K562 (cell line): ENCODE measurements around the gene TEP1. TPM values are rescaled to one million over a fixed set of nuclear protein-coding genes. Genes with fewer than 3 reads are reported as not detected.
A peak's percentile ranks its signal among the peaks of the same experiment; 100 is the strongest.

Experiments used
- CBFA2T3 ChIP-seq: fragments of 450-650 bp; IDR thresholded peaks from 2 replicates; pipeline ENCODE4 v1.6.1; 2017
- CHAMP1 ChIP-seq: fragments of 450-650 bp; IDR thresholded peaks from 2 replicates; pipeline ENCODE4 v1.6.1; 2016; ENCODE audit warnings: mild to moderate bottlenecking
- ETV5 ChIP-seq: sonication (generic); formaldehyde crosslinking; IDR thresholded peaks from 2 replicates; pipeline ENCODE4 v1.4.0; 2020; ENCODE audit warnings: low read depth, mild to moderate bottlenecking, missing genetic modification reagents
- HBP1 ChIP-seq: fragments of 450-650 bp; formaldehyde crosslinking; IDR thresholded peaks from 2 replicates; pipeline ENCODE4 v1.4.0; 2022; ENCODE audit warnings: missing genetic modification characterization
- KAT7 ChIP-seq: sonication (generic); formaldehyde crosslinking; IDR thresholded peaks from 2 replicates; pipeline ENCODE4 v1.8.0; 2022; ENCODE audit warnings: missing genetic modification reagents, mild to moderate bottlenecking, borderline replicate concordance
- LEF1 ChIP-seq: fragments of 450-650 bp; IDR thresholded peaks from 2 replicates; pipeline ENCODE4 v1.6.1; 2016; ENCODE audit warnings: mild to moderate bottlenecking
- MCM2 ChIP-seq: fragments of 450-650 bp; IDR thresholded peaks from 2 replicates; pipeline ENCODE4 v1.6.1; 2017; ENCODE audit warnings: low read depth, mild to moderate bottlenecking
- PCBP2 ChIP-seq: fragments of 200-400 bp; formaldehyde crosslinking; IDR thresholded peaks from 2 replicates; pipeline ENCODE4 v1.6.1; 2018; ENCODE audit warnings: low read length, low read depth, mild to moderate bottlenecking, moderate library complexity; ENCODE audit not compliant: poor library complexity, severe bottlenecking
- PKNOX1 ChIP-seq: fragments of 450-650 bp; IDR thresholded peaks from 2 replicates; pipeline ENCODE4 v1.6.1; 2016
- SIN3A ChIP-seq, 2 experiments: fragments of 150-350 bp in 1 of 2; IDR thresholded peaks; 2 replicates each; pipeline ENCODE4 v1.6.1; 2011 to 2016; ENCODE audit warnings: borderline replicate concordance in 2 of 2, low read depth in 2 of 2, low read length in 2 of 2, mild to moderate bottlenecking in 2 of 2, moderate library complexity in 2 of 2; ENCODE audit not compliant: control insufficient read depth in 1 of 2
- SMAD3 ChIP-seq: fragments of 450-650 bp; formaldehyde crosslinking; conservative IDR thresholded peaks from 2 replicates; pipeline ENCODE4 v1.4.0; 2020; ENCODE audit warnings: mild to moderate bottlenecking
- SMARCC2 ChIP-seq: fragments of 450-650 bp; IDR thresholded peaks from 2 replicates; pipeline ENCODE4 v1.6.1; 2017; ENCODE audit warnings: antibody characterized with exemption, moderate library complexity, mild to moderate bottlenecking, low read depth
- SRSF3 ChIP-seq: fragments of 200-400 bp; formaldehyde crosslinking; IDR thresholded peaks from 2 replicates; pipeline ENCODE4 v1.6.1; 2016; ENCODE audit warnings: mild to moderate bottlenecking, low read length, moderate library complexity; ENCODE audit not compliant: insufficient read depth
- TFAP4 ChIP-seq: sonication (generic); formaldehyde crosslinking; IDR thresholded peaks from 2 replicates; pipeline ENCODE4 v1.8.0; 2022; ENCODE audit warnings: missing genetic modification reagents, mild to moderate bottlenecking, moderate library complexity, borderline replicate concordance
- ZBTB33 ChIP-seq: sonication (generic); formaldehyde crosslinking; IDR thresholded peaks from 2 replicates; pipeline ENCODE4 v1.8.1; 2023; ENCODE audit warnings: mild to moderate bottlenecking, missing genetic modification reagents
- ZNF696 ChIP-seq: fragments of 250-450 bp; sonication (Bioruptor Pico); conservative IDR thresholded peaks from 2 replicates; pipeline ENCODE4 v1.4.0; 2020; ENCODE audit warnings: mild to moderate bottlenecking, moderate library complexity
- polyA plus RNA-seq, 8 experiments: library from polyadenylated mRNA; depleted of rRNA in 4 of 8; stranded (reverse) in 5 of 8; unstranded in 3 of 8; fragments of >200 nt; fragmentation: Nextera tagmentation in 2 of 8; fragmentation: Illumina TruSeq in 1 of 8; extraction: Ambion mirVana in 2 of 8; extraction: Trizol in 1 of 8; gene quantifications; 2 replicates each; pipeline versions ENCODE4 v1.2.1 to v1.2.3, GENCODE V29; 2011 to 2014; ENCODE audit warnings: inconsistent platforms in 1 of 8, missing spikeins in 1 of 8
- total RNA-seq, 7 experiments: library from RNA; depleted of rRNA in 6 of 7; stranded (reverse); fragments of >200 nt in 6 of 7; fragmentation: Illumina TruSeq in 2 of 7; extraction: Trizol in 2 of 7; gene quantifications; 2 replicates each; pipeline versions ENCODE4 v1.2.1 to v1.2.3, GENCODE V29; 2011 to 2021; ENCODE audit warnings: low replicate concordance in 1 of 7

The TEP1 gene
- total and polyA plus RNA-seq, 9 of the 15 experiments (the other 6 are each of a cell fraction or from before 2014, with no cell fraction given): 1.0 to 12.2 (median 7.1) TPM

- TF ChIP-seq PCBP2: no peak
- TF ChIP-seq TFAP4: no peak
- TF ChIP-seq KAT7 (CRISPR knock-in tag): no peak
- no peak for TF ChIP-seq ZBTB33 (CRISPR knock-in tag)
- TF ChIP-seq SMARCC2: peak; percentile 51; the same call in 1 of the 2 replicates
- no peak for TF ChIP-seq MCM2
- peak; percentile 48 for TF ChIP-seq PKNOX1
- no peak for TF ChIP-seq LEF1
- peak in 1 of 2 experiments; percentile 81; a peak in 1 of 4 replicates for TF ChIP-seq SIN3A (IDR thresholded peaks at IDR 0.05; ENCODE audit: borderline replicate concordance in 2 of 2, control insufficient read depth in 1 of 2, low read depth in 2 of 2, low read length in 2 of 2)
- TF ChIP-seq CHAMP1: no peak
- TF ChIP-seq SMAD3 (CRISPR knock-in tag): no peak
- peak; percentile 31; the same call in 1 of the 2 replicates for TF ChIP-seq CBFA2T3
- no peak for TF ChIP-seq ZNF696 (CRISPR knock-in tag)
- TF ChIP-seq HBP1 (CRISPR knock-in tag): no peak
- no peak for TF ChIP-seq ETV5 (CRISPR knock-in tag)
- no peak for TF ChIP-seq SRSF3
Measured at GRCh38 chr14:20331053-20331613, 82.2 kb downstream of the TEP1 start (continued).
